Right lobe of liver (tissue), 6 donors: ENCODE data around the gene GKN2. TPM values are rescaled to one million over a fixed set of nuclear protein-coding genes. Genes with fewer than 3 reads are reported as not detected.

Experiments
- ATAC-seq, 4 donors: fragments of 200-7000 bp; cut with Tn5 transposase; one replicate each; pipeline ENCODE4 v1.9.1; 2020; ENCODE audit warnings: mild to moderate bottlenecking in 4 of 4, moderate library complexity in 4 of 4
- DNase-seq, 3 donors: peaks; one replicate each; pipeline ENCODE4 v3.0.0-alpha.2; 2020
- H3K27ac ChIP-seq, 3 donors: fragments of 200-600 bp; one replicate each; pipeline ENCODE4 v1.8.0; 2022
- H3K27me3 ChIP-seq, 2 donors: fragments of 200-600 bp; one replicate each; pipeline ENCODE4 v1.8.0; 2022
- H3K36me3 ChIP-seq, 4 donors: fragments of 200-600 bp; sonication (generic) in 1 of 4; one replicate each; pipeline versions ENCODE4 v1.5.1 to v1.8.0; 2017 to 2022; ENCODE audit warnings: control low read depth in 1 of 4
- H3K4me1 ChIP-seq, 4 donors: fragments of 200-600 bp; sonication (generic) in 1 of 4; one replicate each; pipeline versions ENCODE4 v1.5.1 to v1.8.0; 2017 to 2022; ENCODE audit warnings: control low read depth in 1 of 4
- H3K4me3 ChIP-seq, 3 donors: fragments of 200-600 bp; one replicate each; pipeline ENCODE4 v1.8.0; 2022
- H3K9me3 ChIP-seq, 4 donors: fragments of 200-600 bp; sonication (generic) in 1 of 4; one replicate each; pipeline versions ENCODE4 v1.5.1 to v1.8.0; 2017 to 2022; ENCODE audit warnings: control low read depth in 1 of 4
- POLR2A ChIP-seq: fragments of 450-650 bp; IDR thresholded peaks from one replicate; pipeline ENCODE4 v1.6.1; 2017; ENCODE audit warnings: antibody characterized with exemption, mild to moderate bottlenecking
- WGBS: methylation state at CpG from one replicate; pipeline ENCODE4 v1.1.6; 2018; ENCODE audit warnings: low coverage, low lambda C conversion rate; ENCODE audit not compliant: insufficient coverage; ENCODE audit errors: missing lambda C conversion rate; 5-methylcytosine and 5-hydroxymethylcytosine counted together
- intact Hi-C, 2 donors: fragments of 100-400 bp; cut with DNase I; formaldehyde crosslinking; loops; one replicate each; pipeline versions ENCODE4 v1.11.2 to v1.14.1; 2022
- total RNA-seq, 6 experiments: library from RNA; depleted of rRNA in 2 of 6; stranded (reverse); fragments of >200 nt in 2 of 6; fragmentation: NEBNext Ultra II Directional in 3 of 6; extraction: Animal tissue kit (Norgen Biotek cat#: 25700) in 3 of 6; gene quantifications; one replicate each; pipeline versions ENCODE4 v1.1.0 to v1.2.4, GENCODE V29; 2016 to 2023
- TF ChIP-seq, protein P1 (sequence below), 4 donors: fragments of 200-600 bp in 3 of 4; fragments of 450-650 bp in 1 of 4; IDR thresholded peaks; one replicate each; pipeline versions ENCODE4 v1.5.1 to v1.8.0; 2016 to 2022; ENCODE audit warnings: antibody characterized with exemption in 4 of 4, mild to moderate bottlenecking in 2 of 4
- donor health status: DM: no; HTN: yes; CAD: no.
- donor health status: DM: no; HTN: no; CAD: no.
- donor health status: DM: no; HTN: no; CAD: no.
- donor health status: DM: no; HTN: yes; CAD: no.
- donor health status: DM: no; HTN: yes; CAD: no.

The GKN2 gene
- total RNA-seq, 6 experiments from 2014 or later = not detected

- 24% methylated on average over 5 of the region's 5 CpGs for WGBS
- Histone ChIP-seq H3K9me3 (no peaks in the 10 kb centered on the region), H3K4me1 (peaks cover 0 to 37% (median 17%) of the 10 kb centered on the region in 4 donors), H3K27ac (peak overlapping the region in 2 of 3 donors; percentile 45 to 89), H3K36me3 (no peaks in the 10 kb centered on the region), H3K27me3 (no peaks in the 10 kb centered on the region), H3K4me3 (no peak overlapping the region)
- intact Hi-C loops = no loop called here
- peak; percentile 89 to 97 (median 93) for ATAC-seq
- no peak for TF ChIP-seq POLR2A
- TF ChIP-seq, protein P1, sequence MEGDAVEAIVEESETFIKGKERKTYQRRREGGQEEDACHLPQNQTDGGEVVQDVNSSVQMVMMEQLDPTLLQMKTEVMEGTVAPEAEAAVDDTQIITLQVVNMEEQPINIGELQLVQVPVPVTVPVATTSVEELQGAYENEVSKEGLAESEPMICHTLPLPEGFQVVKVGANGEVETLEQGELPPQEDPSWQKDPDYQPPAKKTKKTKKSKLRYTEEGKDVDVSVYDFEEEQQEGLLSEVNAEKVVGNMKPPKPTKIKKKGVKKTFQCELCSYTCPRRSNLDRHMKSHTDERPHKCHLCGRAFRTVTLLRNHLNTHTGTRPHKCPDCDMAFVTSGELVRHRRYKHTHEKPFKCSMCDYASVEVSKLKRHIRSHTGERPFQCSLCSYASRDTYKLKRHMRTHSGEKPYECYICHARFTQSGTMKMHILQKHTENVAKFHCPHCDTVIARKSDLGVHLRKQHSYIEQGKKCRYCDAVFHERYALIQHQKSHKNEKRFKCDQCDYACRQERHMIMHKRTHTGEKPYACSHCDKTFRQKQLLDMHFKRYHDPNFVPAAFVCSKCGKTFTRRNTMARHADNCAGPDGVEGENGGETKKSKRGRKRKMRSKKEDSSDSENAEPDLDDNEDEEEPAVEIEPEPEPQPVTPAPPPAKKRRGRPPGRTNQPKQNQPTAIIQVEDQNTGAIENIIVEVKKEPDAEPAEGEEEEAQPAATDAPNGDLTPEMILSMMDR (IDR thresholded peaks at IDR 0.05) = no peak
- DNase-seq = peak; percentile 67 to 90 (median 83)
Observed at GRCh38 chr2:68987021-68987503, 34.4 kb upstream of the GKN2 start.

DNA sequence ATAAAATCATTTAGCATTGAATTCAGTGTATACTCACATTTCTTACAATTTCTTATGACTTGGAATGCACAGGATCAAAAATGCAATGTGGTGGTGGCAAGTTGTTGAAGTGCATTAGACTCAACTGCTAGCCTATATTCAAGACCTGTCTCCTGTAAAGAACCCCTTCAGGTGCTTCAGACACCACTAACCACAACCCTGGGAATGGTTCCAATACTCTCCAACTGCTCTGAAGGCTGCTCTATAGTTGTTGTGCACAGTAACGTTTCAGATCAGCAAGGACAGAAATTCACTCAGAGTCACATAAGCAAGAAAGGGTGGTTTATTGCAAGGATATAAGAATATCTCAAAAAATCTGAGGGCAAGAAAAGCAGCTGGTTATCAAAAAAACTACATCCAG lies 28.3 kb upstream of the GKN2 start:
- intact Hi-C loops = no loop called here
- H3K36me3 ChIP-seq = no peaks in the 10 kb centered on the region
- WGBS = 27% methylated on average over 1 of the region's 1 CpG
- H3K4me3 ChIP-seq = no peak overlapping the region
- ATAC-seq (no peak), DNase-seq (no peak)
- peaks cover 0 to 17% (median under 1%) of the 10 kb centered on the region in 4 donors for H3K4me1 ChIP-seq
- H3K9me3 ChIP-seq = no peaks in the 10 kb centered on the region
- no peak overlapping the region for H3K27ac ChIP-seq
- no peak for TF ChIP-seq POLR2A
- TF ChIP-seq, protein P1 (IDR thresholded peaks at IDR 0.05) = no peak
- no peaks in the 10 kb centered on the region for H3K27me3 ChIP-seq

GRCh38 chr2:68978098-68978497 lies 25.4 kb upstream of the GKN2 start:
- Histone ChIP-seq H3K27ac (no peak overlapping the region), H3K27me3 (no peaks in the 10 kb centered on the region), H3K9me3 (no peaks in the 10 kb centered on the region), H3K4me3 (no peak overlapping the region), H3K36me3 (no peaks in the 10 kb centered on the region), H3K4me1 (peaks cover 0 to 21% (median 0%) of the 10 kb centered on the region in 4 donors)
- TF ChIP-seq, protein P1 (IDR thresholded peaks at IDR 0.05) = no peak
- no peak for TF ChIP-seq POLR2A
- intact Hi-C loops = no loop called here
- WGBS = 88% methylated on average over 3 of the region's 3 CpGs
- no peak for DNase-seq
- ATAC-seq = no peak

- TF ChIP-seq POLR2A = no peak
- TF ChIP-seq, protein P1 (IDR thresholded peaks at IDR 0.05) = no peak
- no peak for DNase-seq
- Histone ChIP-seq H3K4me3 (no peak overlapping the region), H3K27me3 (no peaks in the 10 kb centered on the region), H3K4me1 (peaks cover 0 to 21% (median 0%) of the 10 kb centered on the region in 4 donors), H3K27ac (no peak overlapping the region), H3K36me3 (no peaks in the 10 kb centered on the region), H3K9me3 (no peaks in the 10 kb centered on the region)
- no peak for ATAC-seq
- intact Hi-C loops = no loop called here
- whole genome bisulfite sequencing = 62% methylated on average over 4 of the region's 4 CpGs
Observed at GRCh38 chr2:68977453-68977852, 24.8 kb upstream of the GKN2 start.
